SK-MEL-5 (cell line): ENCODE data around the gene HOXA7. TPM values are rescaled to one million over a fixed set of nuclear protein-coding genes. Genes with fewer than 3 reads are reported as not detected.

Experiments
- DNase-seq: peaks from one replicate; pipeline ENCODE4 v3.0.0-alpha.2; 2016; ENCODE audit warnings: low read depth, low spot score
- in situ Hi-C: cut with HindIII; loops from 2 replicates; pipeline ENCODE4 v1.10.0; 2016; ENCODE audit warnings: low sequenced_read_pairs, high pct_unique_total_duplicates, low pct_unique_long_range_greater_than_20kb
- total RNA-seq: library from RNA; depleted of rRNA; stranded (reverse); fragments of >200 nt; shearing (Covaris generic); gene quantifications from 2 replicates; pipeline ENCODE4 v1.2.3, GENCODE V29; 2014

The HOXA7 gene
- total RNA-seq, 1 experiment from 2014 or later: not detected

- in situ Hi-C loops: no loop called here
- DNase-seq: no peak
Measured at GRCh38 chr7:27146491-27147198, 9.8 kb downstream of the HOXA7 start.

GRCh38 chr7:27145914-27146412 lies 10.5 kb downstream of the HOXA7 start:
- in situ Hi-C loops: no loop called here
- no peak for DNase-seq

GRCh38 chr7:27145165-27145913 lies 11.1 kb downstream of the HOXA7 start:
- in situ Hi-C loops: no loop called here
- DNase-seq: no peak

- in situ Hi-C loops: no loop called here
- no peak for DNase-seq
Measured at GRCh38 chr7:27144781-27145164, 11.7 kb downstream of the HOXA7 start.

- in situ Hi-C loops: no loop called here
- no peak for DNase-seq
Measured at GRCh38 chr7:27143950-27144780, 12.3 kb downstream of the HOXA7 start.

- in situ Hi-C loops: no loop called here
- peak; percentile 98 for DNase-seq
Measured at GRCh38 chr7:27143023-27143949, 13.2 kb downstream of the HOXA7 start, which contains the start of gene HOXA5. Gene HOXA5, minus strand, starts transcription at chr7:27143681. Its CDS starts 74 bp downstream, at chr7:27143607.

- DNase-seq: no peak
- in situ Hi-C loops: no loop called here
Measured at GRCh38 chr7:27142580-27143022, 13.9 kb downstream of the HOXA7 start.

- in situ Hi-C loops: no loop called here
- DNase-seq: no peak
Measured at GRCh38 chr7:27141923-27142579, 14.4 kb downstream of the HOXA7 start.

GRCh38 chr7:27141137-27141922 lies 15.1 kb downstream of the HOXA7 start:
- in situ Hi-C loops: no loop called here
- DNase-seq: no peak

GRCh38 chr7:27140126-27140857 lies 16.2 kb downstream of the HOXA7 start:
- in situ Hi-C loops: no loop called here
- no peak for DNase-seq

- in situ Hi-C loops: no loop called here
- no peak for DNase-seq
Measured at GRCh38 chr7:27139334-27140125, 16.9 kb downstream of the HOXA7 start.

GRCh38 chr7:27138985-27139333 lies 17.5 kb downstream of the HOXA7 start:
- in situ Hi-C loops: no loop called here
- DNase-seq: no peak

GRCh38 chr7:27138472-27138871 lies 18.0 kb downstream of the HOXA7 start:
- DNase-seq: no peak
- in situ Hi-C loops: no loop called here

- no peak for DNase-seq
- in situ Hi-C loops: no loop called here
Measured at GRCh38 chr7:27137640-27138315, 18.7 kb downstream of the HOXA7 start.
